Activated CD4-positive, CD25-positive, alpha-beta regulatory T cell treated with anti-CD3 and anti-CD28 coated beads, Interleukin-2, amount 50 U/mL, for 24 hours (primary cell): Measurements from ENCODE around the gene SORL1-AS1.

Source experiments
- ATAC-seq, 2 donors: fragments of 150-1000 bp; cut with Tn5 transposase; one replicate each; pipeline ENCODE4 v1.10.0; 2021; ENCODE audit warnings: mild to moderate bottlenecking in 1 of 2, moderate library complexity in 1 of 2

Gene SORL1-AS1

DNA sequence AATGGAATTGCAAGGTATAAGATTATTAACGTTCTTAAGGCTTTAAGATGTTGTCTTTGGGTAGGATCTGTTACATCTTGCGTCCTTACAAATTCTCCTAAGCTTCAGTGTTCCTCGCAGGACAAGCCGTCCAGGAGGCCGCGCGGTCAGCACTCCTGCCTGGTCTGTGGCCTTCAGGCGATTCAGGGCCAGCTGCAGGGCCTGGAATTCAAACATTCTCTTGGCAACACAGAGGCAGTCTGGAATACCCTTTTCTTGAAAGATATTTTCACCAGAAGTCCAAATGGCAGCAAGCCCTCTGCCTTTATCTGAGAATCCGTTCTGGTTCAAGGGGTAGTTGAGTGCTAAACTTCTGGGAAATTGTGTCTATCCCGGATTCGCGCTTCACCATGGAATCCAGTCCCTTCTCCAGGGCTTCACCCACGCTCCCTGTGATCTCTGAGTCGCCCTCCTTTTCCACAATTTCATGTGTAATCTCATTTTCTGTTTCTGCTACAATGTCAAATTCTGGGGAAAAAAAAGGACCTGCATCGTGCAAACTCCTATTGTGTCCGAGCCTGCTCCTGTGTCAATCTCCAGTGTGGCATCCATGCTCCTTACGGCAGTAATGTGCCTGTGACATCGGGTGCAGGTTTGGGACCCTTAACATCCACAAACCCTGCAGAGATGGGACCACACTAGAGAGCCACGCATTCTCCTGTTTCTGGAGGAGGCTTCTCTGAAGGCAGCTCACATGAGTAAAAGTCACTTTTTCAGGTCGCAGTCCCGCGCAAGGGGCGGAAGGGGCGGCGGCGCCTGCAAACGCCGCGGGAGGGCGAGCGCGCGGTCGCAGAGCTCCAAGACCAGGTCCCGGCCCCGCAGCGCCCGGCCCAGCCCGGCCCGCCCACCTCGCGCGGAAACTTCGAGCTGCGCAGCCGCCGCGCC, 26.0 kb downstream of the SORL1-AS1 start:
- ATAC-seq, result peak; percentile 70 to 72

DNA sequence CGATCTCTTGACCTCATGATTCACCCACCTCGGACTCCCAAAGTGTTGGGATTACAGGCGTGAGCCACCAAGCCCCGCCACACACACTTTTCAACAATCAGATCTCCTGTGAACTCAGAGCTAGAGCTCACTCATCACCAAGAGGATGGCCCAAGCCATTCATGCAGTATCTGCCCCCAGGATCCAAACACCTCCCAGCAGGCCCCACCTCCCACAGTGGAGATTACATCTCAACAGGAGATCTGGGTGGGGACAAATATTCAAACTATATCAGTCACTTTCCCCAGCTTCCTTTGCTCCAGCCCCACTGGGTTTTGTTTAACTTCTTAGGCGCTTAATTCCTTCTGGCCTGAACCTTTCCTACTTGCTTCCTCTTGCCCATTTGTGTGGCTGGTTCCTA, 26.9 kb downstream of the SORL1-AS1 start:
- no peak for ATAC-seq

DNA sequence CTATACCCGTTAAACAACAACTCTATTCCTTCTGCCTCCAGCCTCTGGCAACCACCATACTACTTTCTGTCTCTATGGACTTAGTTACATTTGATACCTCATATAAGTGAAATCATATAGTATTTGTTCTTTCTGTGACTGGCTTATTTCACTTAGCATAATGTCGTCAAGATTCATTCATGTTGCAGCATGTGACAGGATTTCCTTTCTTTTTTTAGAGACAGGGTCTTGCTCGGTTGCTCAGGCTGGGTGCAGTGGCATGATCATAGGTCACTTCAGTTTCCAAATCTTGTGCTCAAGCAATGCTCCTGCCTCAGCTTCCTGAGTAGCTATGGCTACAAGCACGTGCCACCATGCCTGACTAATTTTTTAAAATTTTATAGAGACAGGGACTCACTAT, 30.1 kb downstream of the SORL1-AS1 start:
- peak in 1 of 2 donors; percentile 11 for ATAC-seq

DNA sequence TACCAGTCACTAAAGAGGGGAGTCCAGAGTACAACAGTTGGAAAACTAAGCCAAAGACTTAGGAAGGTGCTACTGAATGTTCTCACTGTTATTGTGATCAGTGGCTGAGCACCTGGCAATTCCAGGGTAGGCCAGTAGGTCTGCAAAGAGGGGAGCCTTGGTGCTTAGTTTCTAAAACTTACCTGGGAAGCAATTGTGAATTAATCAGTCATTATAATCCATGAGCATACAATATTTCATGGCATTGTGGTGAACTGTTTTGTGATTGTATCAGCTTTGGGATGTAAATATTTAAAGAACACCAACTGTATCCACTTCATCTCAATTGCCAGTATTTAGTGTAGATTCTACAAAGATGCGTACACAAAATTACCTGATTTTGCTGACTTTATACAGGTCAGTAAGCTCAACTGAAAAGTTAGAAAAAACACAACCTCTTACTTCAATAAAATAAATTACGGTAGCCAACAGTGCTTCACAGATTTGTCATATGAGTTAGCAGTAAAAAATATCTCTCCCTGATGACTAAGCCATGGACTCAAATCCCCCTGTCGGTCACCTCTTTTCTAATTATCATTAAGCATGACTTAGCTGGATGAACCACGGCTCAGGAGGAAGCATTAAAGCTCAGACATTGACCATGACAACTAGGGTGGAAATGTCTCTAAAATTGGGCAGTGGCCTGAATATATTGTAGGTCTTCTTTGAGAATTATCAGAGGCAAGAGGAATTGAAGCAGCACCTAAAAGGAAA, 31.4 kb downstream of the SORL1-AS1 start:
- ATAC-seq, result no peak

DNA sequence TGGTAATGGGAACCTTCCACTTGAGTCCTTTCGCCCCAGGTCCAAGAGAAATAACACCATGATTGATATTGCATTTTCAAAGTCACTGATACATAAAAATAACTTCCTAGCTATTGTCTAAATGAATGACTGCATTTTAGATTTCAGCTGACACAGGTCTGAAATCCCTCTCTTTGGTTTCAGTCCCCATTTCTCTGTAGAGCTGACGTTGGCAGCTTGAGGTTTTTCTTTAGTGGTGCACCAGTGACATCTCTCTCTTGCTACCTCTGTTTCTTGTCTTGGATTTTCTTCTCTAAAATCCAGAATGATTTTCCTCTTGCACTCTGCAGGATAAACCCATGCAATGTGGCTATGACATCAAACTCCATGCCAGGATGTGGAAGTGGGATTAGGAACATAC, 32.4 kb downstream of the SORL1-AS1 start:
- ATAC-seq, result no peak

DNA sequence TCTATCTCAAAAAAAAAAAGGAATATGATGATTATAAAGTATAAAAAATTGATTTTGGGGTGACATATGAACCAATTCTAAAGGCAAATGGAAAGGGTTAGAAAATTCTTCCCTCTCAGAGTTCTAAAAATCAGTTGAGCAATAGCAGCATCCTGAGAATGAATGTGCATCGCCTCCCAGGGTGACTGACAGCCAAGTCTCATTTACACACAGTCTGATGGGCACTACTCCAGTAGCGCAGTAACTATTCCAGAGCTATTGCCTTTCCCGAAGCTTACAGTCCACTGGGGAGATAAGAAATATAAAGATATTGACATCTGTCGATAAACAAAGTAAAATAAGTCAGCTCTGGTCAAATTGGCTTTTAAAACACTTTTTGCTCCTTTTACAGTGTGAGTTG, 32.9 kb downstream of the SORL1-AS1 start:
- no peak for ATAC-seq

DNA sequence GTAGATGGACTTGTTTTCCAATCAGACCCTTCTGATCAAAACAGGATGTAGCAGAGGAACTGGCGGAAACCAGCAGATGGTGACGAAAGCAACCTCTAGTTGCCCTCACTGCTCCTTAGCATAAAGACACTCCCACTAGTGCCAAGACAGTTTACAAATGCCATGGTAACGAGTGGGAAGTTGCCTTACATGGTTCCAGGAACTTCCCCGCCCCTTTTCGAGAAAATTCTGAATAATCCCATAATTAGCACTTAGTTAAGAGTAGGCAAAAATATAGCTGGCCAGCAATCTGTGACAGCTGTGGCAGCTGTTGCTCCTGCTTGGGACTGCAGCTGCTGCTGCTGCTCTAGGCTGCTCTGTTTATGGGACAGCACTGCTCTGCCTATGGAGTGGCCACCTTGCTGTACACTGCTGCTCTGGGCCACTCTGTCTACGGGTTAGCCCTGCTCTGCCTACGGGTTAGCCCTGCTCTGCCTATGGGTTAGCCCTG, 34.1 kb downstream of the SORL1-AS1 start:
- peak; percentile 66 to 80 for ATAC-seq

DNA sequence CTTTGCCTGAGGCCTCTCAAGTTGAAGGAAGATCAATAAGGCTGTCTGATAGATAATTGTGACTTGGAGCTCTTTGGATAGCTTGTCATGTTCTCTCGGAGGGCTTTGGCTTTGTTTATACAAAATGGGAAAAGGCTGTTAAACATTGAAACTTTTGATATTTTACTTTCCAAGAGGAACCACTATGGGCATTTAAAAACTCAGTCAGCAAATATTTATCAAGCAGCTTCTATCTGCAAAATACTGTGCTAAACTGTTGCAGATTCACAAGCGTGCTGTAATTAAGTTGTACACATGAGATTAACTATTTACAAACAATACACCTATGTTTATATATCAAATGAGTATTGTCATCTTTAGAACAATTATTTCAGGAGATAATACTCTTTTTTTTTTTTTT, 35.2 kb downstream of the SORL1-AS1 start:
- no peak for ATAC-seq

DNA sequence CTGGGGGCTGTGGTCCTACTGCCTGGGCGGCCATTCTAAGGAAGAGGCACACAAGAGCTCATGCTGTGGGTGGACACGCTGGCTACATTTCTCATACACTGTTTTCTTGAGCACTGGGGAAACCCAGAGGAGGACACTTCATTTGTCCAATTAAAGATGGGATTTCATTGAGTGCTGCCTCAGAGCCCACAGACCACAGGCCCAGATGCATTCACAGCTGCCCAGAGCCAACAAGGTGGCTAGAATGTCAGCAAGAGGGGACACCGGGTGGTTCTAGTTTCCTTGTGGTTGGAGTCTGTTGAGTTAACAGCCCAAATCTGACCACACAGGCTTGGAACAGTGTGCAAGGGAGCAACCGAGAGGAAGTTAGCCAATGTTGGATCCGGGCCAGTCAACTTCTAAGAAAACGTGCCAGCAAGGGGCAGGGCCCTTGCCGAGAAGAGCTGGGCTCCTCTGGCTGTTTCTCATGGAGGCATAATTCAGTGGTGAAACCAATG, 35.7 kb downstream of the SORL1-AS1 start:
- peak; percentile 15 to 31 for ATAC-seq

DNA sequence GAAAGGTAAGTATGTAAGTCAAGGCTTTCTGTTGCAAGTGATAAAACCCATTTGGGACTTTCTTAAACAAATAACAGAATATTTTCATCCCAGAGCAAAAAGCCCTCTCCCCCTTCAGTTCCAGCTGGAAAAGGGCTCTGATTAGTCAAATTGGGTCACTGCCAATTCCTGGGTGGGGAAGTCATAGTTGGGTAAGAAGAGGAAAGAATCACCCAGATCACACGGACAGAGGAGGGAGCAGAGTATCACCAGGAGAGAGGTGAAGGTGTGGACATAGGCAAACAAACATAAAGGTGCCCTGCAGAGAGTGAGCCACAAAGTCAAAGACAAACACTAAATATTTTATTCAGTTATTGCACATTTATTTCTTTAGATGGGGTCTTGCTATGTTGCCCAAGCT, 36.9 kb downstream of the SORL1-AS1 start:
- ATAC-seq, result no peak

DNA sequence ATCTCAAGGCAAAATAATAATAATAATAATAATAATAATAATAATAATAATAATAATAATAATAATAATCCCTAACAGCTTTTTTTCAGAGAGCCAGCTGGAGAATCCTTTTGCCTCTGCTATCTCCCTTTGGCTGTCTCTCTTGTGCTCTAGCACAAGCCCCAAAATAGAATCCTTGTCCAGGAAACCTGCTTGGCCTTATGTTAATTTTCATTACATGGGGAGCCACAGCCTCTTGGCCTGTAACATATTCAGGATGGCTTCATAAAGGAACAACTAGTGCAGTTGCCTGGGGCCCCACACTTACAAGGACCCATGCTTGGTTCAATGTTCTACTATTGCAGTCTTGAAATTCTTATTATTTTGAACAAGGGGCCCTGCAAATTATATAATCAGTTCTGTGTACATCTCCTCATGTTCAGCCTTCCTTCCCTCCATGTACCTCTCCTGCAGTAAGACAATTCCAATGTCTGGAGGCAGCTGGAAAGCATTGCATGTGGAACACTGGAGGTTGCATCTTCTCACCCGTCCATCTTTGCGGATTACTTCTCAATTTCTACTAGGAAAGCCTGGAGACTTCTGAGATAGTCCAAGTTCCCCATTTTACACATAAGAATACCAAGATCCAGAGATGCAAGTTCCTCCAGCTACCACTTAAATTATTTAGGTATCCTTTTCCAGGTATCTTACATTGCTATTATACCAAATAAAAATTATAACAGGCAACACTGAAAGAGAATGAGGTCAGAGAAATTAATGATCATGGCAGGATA, 38.4 kb downstream of the SORL1-AS1 start:
- no peak for ATAC-seq

DNA sequence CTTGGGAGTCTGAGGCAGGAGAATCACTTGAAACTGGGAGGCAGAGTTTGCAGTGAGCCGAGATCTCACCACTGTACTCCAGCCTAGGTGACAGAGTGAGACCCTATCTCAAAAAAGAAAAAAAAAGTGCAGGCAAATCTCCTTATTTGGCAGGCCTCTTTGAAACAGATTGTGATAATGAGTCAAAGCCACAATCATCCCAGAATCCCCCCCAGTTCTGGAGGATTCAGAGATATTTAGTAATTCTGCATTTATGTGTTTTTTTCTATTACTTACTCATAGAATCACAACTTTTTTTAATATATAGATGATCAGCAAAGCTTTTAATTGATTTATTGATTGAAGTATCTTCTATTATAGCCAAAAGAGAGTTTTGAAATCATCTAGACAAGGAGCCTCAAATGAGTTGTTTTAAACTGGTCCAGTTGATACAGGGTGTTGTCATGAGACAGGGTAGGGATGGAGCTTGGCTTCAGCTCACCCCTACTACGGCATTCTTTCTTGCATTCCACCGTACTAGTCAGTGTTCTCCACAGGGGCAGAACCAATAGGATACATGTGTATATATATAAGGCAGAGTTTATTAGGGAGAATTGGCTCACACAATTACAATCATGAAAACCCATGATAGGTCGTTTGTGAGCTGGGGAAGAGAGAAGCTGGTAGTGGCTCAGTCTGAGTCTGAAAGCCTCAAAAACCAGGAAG, 39.9 kb downstream of the SORL1-AS1 start:
- no peak for ATAC-seq

DNA sequence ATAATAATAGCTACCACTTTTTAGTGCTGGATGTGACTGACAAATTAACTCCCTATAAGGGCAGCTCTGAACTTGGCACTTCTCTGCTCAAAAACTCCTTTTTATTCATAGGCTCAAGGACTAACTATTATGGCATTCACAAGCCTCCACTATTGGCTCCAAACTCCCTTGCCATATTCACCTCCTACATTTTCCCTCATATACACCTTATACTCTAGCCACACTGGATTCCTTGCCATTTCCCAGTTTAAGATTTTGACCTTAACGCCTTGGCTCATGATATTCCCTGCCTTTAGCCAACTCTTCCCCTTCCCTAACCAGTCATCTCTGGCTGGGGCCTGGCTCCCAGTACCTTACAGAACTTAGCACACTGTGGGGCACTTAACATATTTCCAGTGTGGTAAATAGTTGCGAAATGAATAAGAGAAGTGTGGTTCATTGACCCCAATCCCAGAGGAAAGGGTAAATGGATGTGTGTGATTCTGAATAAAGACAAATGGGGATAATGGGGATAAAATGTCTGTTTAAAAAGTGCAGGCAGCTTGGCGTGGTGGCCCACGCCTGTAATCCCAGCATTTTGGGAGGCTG, 40.7 kb downstream of the SORL1-AS1 start:
- no peak for ATAC-seq

DNA sequence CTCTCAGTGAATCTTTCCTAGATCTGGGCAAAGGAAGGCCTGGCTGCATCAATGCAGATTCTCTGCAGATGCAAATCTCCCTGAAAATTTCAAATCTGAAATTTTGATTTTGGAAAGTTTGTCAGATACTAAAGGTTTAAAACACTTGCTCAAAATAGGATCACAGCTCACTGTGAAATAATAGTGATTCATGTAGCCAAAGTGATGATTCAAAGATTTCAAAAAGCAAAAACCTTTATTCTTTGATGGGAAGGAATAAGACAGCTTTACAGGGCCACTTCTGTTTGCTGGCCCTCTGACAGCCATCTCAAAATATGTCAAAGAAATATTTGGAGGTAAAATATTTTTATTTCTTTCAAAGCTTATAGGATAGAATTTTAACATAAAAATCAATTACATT, 41.4 kb downstream of the SORL1-AS1 start:
- peak; percentile 38 to 42 for ATAC-seq

DNA sequence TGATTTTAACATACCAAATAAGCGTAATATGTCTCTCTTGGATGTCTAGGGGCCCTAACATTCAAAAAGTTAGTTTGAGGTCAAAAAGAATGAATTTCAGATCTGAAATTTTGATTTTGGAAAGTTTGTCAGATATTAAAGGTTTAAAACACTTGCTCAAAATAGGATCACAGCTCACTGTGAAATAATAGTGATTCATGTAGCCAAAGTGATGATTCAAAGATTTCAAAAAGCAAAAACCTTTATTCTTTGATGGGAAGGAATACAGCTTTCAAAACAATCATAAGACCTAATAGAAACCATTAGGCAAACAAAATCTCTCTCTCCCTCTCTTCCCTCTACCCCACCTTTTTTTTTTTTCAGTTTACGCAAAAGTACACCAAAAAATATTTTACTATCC, 42.7 kb downstream of the SORL1-AS1 start:
- peak; percentile 38 to 57 for ATAC-seq

DNA sequence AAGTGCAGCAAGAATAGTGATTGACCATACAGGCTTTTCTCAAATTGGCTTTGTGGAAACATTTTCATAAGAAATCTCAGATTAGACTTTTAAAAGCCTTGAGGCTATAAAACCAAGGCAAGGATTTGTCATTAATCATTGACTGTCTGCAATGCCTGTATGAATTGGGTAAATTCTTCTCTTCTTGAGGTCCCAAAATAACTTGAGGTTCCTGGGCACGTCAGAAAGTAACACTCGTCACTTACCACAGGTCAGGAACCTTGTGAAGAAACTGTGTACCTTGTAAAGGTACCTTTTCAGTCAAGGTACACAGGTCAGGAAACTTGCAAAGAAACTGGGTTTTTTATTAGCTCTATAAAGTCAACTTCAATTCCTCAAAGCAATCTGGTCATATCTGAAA, 43.9 kb downstream of the SORL1-AS1 start:
- ATAC-seq, result no peak

DNA sequence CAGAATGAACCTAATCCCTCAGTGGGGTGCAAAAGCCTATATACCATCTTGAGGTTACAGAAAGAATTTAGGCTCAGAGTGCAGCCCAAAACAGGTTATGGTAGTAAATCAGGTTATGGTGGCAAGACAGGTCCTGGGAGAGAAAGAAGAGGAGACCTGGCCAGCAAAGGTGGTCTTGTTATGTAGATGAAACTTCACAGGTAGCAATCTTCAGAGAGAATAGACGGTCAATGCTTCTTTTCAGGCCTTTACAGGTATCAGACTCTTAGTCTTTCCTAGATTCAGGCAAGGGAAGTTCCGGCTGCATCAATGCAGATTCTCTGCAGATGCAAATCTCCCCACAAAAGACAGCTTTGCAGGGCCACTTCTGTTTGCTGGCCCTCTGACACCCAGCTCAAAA, 46.5 kb downstream of the SORL1-AS1 start:
- no peak for ATAC-seq

DNA sequence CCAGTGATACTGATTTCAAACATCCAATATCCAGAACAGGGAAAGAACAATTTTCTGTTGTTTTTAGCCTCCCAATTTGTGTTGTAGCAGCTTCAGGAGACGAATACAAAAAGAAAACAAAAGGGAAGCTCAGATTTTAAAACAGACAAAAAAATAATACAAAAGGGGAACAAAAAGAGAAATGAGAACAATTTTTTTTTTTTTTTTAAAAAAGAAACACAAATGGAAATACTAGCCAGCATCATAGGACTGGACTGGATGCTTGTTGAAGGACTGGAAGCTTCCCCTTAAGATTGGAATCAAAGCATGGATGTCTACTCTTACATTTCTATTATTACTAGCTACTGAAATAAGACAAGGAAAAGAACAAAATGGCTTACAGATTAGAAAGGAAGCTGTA, 47.1 kb downstream of the SORL1-AS1 start:
- no peak for ATAC-seq

DNA sequence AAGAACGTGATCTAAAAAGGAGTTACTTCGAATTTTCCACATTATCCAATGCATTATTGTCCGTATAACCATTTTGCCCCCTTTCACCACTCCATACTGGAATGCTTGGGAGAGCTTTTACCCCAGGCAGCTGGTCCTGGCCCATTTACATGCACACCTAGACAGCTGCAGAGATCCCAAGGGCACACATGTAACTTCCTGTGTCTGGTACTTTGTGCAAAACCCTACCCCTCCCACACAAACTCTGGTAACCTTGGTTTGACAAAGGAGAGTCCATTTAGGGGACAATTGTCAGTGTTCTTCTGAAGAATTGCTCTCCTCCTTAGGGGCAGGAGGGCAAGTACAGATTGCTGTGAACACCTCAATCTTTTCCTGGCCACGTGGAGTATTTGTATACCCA, 58.0 kb downstream of the SORL1-AS1 start:
- no peak for ATAC-seq

DNA sequence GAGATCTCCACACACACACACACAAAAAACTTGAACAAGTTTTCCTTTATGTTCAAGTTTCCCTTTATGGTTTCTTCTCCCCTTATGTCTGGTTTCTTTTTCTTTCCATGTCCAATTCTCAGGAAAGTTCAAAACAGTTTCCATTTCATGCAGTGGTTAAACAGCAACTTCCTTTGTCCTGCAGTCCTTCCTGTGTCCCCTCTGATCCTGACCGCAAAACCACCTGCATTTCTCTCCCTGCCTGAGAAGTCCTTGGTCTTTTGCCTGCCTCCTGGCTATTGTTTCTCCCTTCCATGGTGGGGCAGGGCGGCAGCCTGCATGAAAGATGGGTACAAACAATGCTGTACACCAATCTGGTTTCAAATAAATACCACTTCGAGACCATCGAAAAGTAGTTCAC, 58.9 kb downstream of the SORL1-AS1 start:
- ATAC-seq, result no peak

DNA sequence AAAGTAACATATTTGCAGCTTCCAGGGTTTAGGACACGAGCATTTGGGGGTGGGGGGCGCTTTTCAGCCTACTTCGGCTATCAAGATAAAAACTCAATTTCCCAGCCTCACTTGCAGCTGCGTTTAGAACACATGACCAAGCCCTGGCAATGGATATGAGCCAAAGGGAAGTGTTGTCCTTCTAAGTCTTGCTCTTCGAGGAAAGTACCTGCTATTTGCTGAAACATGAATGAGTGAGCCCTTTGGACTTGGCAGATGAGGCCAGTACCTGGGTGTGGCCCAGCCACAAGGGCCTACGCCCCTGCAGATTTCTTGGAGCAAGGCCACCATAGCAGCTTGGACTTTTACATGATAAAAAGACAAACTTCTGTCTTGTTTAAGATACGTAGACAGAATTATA, 60.9 kb downstream of the SORL1-AS1 start:
- no peak for ATAC-seq

DNA sequence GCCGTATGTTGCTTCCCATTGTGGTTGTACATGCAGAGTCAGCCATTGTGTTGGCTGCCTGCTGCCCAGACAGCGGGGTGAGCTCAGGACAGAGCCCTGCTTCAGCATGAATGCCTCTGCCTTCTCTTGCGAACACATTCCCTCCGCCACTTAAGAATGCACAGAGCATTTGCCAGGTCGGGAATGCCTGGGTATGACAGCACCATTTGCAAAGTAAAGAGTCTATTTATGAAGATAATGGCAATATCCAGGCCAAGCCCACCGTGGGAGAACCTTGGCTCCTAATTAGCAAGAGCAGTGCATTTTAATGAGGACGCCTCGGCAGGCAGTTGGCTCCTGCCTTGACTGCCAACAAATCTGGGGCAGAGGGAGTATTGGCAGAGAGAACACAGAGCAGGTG, 63.1 kb downstream of the SORL1-AS1 start:
- ATAC-seq, result no peak
